ENCODE data around the gene C2orf76.
"Not testable (repeated sequence)": the region's sequence is repeated elsewhere in the genome, so short reads cannot be mapped to it uniquely, and the experiment has no call there.

Gene C2orf76

GRCh38 chr2:119293254-119293653 is 73.4 kb downstream of the C2orf76 start:
- DNase-seq, result no peak

- no peak for DNase-seq
These were observed 74.4 kb downstream of the C2orf76 start for GRCh38 chr2:119292226-119292625.

GRCh38 chr2:119291588-119292167 is 75.0 kb downstream of the C2orf76 start:
- no peak for DNase-seq

DNA sequence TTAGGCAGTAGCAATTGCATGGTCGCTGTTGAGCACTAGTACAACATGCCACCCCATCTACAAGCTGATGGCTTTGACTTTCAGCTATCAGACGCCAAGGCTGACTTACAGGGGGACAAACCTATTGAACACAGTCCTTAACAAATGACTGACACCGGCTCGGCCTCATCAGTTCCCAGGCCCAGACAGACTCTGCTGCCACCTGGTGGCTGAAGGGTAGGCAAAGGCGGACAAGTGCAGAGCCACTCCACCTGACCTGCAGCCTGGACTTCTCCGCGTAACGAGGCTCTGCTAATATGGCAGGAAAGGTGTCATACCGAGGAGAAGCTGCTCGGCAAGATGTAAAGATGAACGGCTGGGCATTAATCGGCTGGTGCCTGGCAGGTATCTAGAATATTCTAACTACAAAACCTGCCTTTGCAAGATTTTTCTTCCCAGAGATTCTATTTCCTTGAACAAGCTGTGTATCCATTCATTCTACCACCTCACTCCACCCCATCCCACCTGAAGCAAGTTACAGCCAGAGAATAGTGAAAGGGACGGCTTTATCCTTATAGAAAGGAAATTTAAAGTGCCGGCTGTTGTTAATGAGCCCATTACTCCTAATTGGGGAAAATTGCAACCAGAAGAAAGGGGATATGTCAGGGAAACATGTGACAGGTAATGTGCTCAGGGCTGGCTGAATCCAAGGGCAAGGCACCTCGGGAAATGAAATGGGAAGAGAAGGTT is 75.6 kb downstream of the C2orf76 start:
- peak; percentile 43 to 74 for DNase-seq

- DNase-seq, result no peak
These were observed 77.0 kb downstream of the C2orf76 start for GRCh38 chr2:119289642-119290041.

GRCh38 chr2:119289093-119289492 is 77.5 kb downstream of the C2orf76 start:
- DNase-seq, result peak; percentile 63 to 84

GRCh38 chr2:119288576-119288975 is 78.1 kb downstream of the C2orf76 start:
- DNase-seq, result no peak

- no peak for DNase-seq
These were observed 80.0 kb downstream of the C2orf76 start for GRCh38 chr2:119286661-119287060.

DNA sequence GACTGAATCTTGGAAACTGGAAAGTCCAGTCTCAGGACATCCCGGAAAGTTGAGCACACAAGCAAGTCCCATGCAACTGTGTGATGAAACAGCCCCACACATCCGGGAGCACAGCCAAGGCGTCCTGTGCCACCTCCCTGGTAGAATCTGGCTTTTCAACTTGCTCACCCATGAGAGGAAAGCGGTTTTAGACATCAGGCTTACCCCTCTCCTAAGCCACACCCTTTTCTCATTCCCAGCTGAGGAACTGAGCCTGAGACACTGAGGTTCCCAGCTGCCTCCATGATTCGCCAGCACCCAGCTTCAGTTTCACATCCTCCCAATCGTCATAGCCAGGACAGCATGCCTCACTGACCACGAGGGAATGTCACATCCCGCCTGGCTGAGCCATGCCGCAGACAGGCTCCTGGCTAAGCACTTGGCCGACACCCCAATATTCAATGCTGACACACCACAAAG is 82.7 kb downstream of the C2orf76 start:
- no peak for DNase-seq

DNA sequence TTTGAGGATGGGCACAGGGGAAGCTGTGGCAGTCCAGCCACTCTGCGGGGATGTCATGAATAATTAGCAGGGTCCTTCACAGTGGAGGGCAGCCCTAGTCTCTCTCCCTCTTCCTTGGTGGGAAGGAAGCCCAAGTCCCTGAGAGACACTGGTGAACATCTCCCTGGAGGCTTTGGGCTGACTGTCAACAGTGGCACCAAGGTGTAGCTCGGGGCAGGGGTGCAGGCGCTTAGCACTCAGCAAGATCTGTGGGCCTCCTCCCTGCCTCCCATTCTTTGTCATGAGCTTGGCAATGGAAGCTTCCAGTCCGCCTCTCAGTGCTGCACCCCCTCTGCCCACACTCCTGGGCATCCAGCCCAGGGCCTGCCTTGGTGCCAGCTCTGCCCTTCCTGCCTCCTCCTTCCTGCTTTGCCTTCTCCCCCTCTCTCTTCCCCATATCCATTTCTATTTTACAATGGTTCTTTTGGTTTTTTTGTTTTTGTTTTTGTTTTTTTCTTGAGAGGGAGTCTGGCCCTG is 83.6 kb downstream of the C2orf76 start:
- no peak for DNase-seq

DNA sequence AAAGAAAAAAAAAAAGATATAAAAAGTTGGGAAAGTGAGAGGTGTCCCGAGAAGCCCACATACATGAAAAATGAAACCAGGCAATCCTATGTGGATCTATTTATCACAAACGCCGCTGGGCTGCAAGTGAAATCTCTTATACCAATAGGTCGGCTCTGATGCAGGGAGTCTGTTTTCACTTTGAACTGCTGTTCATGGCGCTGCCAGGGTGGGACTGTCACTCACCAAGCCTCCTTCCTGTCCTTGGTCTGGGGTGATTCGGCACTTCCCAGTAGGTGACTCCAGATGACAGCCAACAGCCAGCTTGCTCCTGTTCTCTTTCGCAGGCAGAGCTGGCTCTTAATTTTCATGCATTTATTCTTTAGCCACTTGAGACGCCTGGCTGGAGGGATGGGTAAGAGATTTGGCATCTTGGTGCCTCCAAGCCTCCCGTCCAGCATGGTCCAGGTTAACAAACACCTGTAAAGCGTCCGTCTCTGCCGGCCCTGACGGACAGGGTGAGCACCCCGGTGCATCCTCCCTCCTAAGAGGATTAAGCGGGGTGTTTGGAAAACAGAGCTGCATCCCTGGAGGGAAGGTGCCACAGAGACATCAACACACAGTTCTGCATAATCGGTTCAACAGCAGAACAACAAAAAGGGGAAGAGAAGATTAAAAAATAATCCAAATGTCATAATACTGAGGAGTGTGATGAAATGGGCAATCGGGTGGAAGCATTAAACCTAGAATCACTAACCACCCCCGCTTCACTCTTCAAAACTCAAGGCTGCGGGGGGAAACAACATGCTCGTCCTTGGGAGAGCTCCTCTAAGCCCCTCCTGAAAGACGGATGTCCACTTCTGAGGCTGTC is 84.3 kb downstream of the C2orf76 start:
- DNase-seq, result no peak

DNA sequence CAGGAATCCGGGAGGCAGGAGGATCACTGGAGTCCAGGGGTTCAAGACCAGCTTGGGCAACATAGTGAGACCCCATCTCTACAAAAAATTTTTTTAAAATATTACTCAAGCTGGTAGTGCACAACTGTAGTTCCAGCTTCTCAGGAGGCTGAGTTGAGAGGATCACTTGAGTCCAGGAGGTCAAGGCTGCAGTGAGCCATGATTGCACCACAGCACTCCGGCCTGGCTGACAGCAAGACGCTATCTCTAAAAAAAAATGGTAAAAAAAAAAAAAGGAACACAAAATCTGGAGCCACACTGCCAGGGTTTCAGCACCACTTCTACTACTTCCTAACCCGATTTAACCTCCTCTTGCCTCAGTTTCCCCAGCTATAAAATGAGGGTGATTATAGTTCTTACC is 86.0 kb downstream of the C2orf76 start:
- DNase-seq, result no peak

DNA sequence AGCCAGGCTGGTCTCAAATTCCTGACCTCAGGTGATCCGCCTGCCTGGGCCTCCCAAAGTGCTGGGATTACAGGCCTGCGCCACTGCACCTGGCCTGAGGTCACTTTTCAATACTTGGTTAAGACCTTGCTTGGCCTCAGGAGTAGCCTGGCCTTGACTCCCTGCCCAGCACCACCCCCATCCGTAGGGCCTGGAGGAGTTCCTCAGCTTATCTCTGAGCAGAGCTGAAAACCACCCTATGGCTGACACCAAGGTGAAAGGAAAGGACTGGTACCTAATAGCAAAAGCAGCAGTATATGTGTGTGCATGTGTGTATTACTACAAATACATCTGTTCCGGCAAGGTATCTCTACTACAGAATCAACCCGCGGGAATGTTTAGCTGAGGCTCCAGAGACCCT is 87.0 kb downstream of the C2orf76 start:
- DNase-seq, result no peak

GRCh38 chr2:119278946-119279345 is 87.7 kb downstream of the C2orf76 start:
- no peak for DNase-seq

DNA sequence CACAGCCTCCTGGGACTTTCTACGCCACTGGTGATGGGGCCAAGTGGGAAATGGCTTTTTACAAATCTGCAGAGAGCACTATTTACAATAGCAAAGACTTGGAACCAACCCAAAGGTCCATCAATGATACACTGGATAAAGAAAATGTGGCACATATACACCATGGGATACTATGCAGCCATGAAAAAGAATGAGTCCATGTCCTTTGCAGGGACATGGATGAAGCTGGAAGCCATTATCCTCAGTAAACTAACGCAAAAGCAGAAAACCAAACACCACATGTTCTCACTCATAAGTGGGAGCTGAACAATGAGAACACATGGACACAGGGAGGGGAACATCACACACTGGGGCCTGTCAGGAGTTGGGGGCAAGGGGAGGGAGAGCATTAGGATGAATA is 88.2 kb downstream of the C2orf76 start:
- DNase-seq, result not testable (repeated sequence)

- DNase-seq, result no peak
These were observed 89.8 kb downstream of the C2orf76 start for GRCh38 chr2:119276864-119277263.

GRCh38 chr2:119267604-119268003 is 99.0 kb downstream of the C2orf76 start:
- no peak for DNase-seq

DNA sequence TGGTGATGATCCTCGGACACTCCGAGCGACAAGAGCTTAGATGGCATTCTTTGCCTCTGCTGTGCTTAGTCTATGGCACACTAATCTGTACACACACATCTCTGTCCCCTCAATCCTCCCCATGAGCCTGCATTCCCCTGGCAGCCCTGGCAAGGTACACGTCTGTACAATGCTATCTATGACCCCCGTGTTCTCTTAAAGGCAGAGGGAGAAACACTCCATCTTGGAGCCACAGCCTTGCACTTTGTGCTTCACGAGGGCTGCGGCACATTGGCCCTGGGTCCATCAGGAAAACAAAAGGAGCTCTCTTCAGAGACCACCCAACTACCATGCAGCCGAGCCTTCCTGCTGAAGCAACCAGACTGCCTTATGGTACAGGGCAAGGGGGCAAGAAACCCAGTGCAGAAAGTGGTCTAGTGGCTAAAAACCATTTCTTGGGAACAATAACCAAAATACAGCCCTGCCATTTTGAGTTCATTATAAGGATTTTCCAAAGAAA is 100.5 kb downstream of the C2orf76 start:
- no peak for DNase-seq

DNA sequence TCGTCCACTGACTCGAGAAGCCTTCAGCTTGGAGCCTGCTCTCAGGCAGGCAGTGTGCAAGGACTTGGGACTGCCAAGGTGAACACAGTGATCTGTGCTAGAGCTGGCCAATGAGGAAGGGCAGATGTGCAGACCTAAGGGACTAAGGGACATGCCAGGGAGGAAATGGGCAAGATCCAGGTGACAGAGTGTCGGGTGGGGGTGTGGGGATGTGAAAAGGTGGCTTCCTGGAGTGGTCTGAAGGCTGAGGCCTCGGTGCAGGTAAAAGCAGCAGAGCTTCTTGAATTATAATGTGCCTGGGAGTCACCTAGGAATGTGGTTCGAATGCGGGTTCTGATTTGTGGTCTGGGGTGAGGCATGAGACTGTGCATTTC is 101.0 kb downstream of the C2orf76 start:
- DNase-seq, result no peak

DNA sequence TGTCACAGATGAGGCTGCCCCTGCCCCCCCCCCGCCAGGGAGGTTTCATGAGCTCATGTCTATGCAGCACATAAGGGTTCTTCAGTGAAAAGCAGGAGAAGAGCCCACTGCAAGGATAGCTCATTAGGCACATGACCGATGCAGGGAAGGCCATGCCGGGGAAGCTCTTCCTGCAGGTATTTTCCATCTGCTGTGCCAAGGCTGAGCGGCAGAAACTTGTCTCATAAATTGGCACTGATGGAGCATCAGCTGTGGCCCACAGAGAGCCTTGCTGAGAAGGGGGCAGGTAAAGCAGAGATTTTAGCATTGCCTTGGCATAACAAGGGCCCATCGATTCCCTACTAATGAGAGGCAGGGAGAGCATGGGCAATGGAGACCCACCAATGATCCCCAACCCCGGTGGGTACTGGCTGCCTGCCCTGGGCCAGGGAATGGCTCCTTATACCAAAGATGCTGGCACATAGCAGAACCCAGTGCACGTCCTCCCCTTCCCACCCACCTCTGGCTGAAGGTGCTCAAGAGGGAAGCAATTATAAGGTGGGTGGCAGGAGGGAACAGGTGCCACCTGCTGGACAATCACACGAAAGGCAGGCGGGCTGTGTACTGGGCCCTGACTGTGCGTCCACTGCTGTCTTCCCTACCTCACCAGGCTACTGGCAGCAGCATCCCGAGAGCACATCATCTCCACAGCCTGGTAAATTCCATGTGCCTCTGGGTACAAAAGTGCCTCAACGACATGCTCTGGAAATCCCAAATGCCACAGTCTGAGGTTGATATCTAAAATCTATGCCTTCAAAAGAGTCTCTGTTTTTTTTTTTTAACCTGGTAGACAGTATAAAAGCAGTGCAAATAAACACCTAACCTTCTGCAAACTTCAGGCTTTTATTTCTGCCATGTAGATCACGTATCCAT is 101.6 kb downstream of the C2orf76 start:
- DNase-seq, result peak; percentile 5 to 58

DNA sequence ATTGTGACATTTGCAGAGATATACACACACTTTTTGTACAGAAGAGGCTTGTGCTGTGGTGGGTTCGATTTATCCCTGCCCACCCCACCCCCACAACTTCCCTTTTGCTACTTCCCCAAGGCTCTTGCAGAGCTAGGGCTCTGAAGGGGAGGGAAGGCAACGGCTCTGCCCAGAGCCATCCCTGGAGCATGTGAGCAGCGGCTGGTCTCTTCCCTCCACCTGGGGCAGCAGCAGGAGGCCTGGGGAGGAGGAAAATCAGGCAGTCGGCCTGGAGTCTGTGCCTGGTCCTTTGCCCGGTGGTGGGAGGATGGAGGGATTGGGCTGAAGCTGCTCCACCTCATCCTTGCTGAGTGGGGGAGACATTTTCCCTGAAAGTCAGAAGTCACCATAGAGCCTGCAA is 103.0 kb downstream of the C2orf76 start:
- no peak for DNase-seq

DNA sequence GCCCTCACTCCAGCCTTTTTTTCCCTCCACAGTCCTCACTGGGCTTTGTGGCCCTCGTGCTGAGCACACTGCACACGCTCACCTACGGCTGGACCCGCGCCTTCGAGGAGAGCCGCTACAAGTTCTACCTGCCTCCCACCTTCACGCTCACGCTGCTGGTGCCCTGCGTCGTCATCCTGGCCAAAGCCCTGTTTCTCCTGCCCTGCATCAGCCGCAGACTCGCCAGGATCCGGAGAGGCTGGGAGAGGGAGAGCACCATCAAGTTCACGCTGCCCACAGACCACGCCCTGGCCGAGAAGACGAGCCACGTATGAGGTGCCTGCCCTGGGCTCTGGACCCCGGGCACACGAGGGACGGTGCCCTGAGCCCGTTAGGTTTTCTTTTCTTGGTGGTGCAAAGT is 103.6 kb downstream of the C2orf76 start:
- DNase-seq, result no peak
